ENCODE measurements around the gene NRCAM.
"Not testable (repeated sequence)": the region's sequence is repeated elsewhere in the genome, so short reads cannot be mapped to it uniquely, and the experiment has no call there.

NRCAM gene

GRCh38 chr7:108395426-108395825 lies 60.8 kb downstream of the NRCAM start:
- no peak for TF ChIP-seq CTCF (IDR thresholded peaks at IDR 0.05; ENCODE audit: borderline replicate concordance, control extremely low read depth, extremely low read depth, insufficient read depth, missing control alignments)
- DNase-seq (ENCODE audit: low spot score) = no peak
- in situ Hi-C loops (cut with MboI; ENCODE audit: low sequenced_read_pairs, unreplicated experiment) = no loop called here

- DNase-seq (ENCODE audit: low spot score); in situ Hi-C loops (cut with MboI; ENCODE audit: low sequenced_read_pairs, unreplicated experiment): not testable (repeated sequence)
These were observed 63.1 kb downstream of the NRCAM start for GRCh38 chr7:108393097-108393496.

GRCh38 chr7:108387686-108388085 lies 68.5 kb downstream of the NRCAM start:
- DNase-seq (ENCODE audit: low spot score); in situ Hi-C loops (cut with MboI; ENCODE audit: low sequenced_read_pairs, unreplicated experiment): not testable (repeated sequence)

DNA sequence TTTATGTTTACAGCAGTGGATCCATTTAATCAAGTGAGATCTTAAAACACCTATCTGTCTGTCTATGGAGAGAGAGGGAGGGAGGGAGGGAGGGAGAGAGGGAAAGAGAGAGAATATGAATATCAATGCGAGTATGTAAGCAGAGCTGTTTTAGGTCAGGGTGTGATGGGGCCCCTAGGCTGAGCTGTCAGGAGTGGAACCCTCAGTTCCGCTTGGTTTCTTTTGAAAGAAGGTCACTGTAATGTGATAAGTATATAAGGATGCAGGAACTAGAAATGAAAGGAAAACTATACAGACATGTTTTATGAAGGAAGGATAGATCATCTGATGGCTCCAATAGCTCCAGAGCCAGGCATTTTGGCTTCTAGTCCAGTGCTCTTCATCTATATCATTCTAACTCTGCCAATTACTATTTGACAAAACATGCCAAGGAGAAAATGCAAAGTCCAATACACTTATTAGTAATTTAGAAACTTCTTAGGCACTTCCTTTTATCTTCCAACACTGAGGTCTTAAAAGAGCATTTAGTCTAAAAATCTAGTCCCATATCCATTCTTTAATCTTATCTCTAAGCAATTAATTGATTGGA lies 70.3 kb downstream of the NRCAM start:
- no peak for TF ChIP-seq CTCF (IDR thresholded peaks at IDR 0.05; ENCODE audit: borderline replicate concordance, control extremely low read depth, extremely low read depth, insufficient read depth, missing control alignments)
- no peak for DNase-seq (ENCODE audit: low spot score)
- in situ Hi-C loops (cut with MboI; ENCODE audit: low sequenced_read_pairs, unreplicated experiment) = no loop called here

- in situ Hi-C loops (cut with MboI; ENCODE audit: low sequenced_read_pairs, unreplicated experiment) = no loop called here
- peak; percentile 49 for TF ChIP-seq CTCF (IDR thresholded peaks at IDR 0.05; ENCODE audit: borderline replicate concordance, control extremely low read depth, extremely low read depth, insufficient read depth, missing control alignments)
- peak; percentile 20 for DNase-seq (ENCODE audit: low spot score)
These were observed 71.3 kb downstream of the NRCAM start for GRCh38 chr7:108384716-108385483.

- DNase-seq (ENCODE audit: low spot score) = no peak
- in situ Hi-C loops (cut with MboI; ENCODE audit: low sequenced_read_pairs, unreplicated experiment) = no loop called here
- TF ChIP-seq CTCF (IDR thresholded peaks at IDR 0.05; ENCODE audit: borderline replicate concordance, control extremely low read depth, extremely low read depth, insufficient read depth, missing control alignments) = no peak
These were observed 73.3 kb downstream of the NRCAM start for GRCh38 chr7:108382932-108383331.

- in situ Hi-C loops (cut with MboI; ENCODE audit: low sequenced_read_pairs, unreplicated experiment) = no loop called here
- no peak for TF ChIP-seq CTCF (IDR thresholded peaks at IDR 0.05; ENCODE audit: borderline replicate concordance, control extremely low read depth, extremely low read depth, insufficient read depth, missing control alignments)
- DNase-seq (ENCODE audit: low spot score) = no peak
These were observed 75.7 kb downstream of the NRCAM start for GRCh38 chr7:108380517-108380916.

Measured in GM13976 (cell line).